Duodenal mucosa (tissue), 2 donors: ENCODE data around the gene OVCA2.

Source experiments
- H3K27ac ChIP-seq: one replicate; pipeline ENCODE4 v1.7.0; 2013; ENCODE audit warnings: low read depth, low read length
- H3K27me3 ChIP-seq, 2 donors: one replicate each; pipeline ENCODE4 v1.7.0; 2013; ENCODE audit warnings: low read length in 2 of 2, control low read depth in 1 of 2; ENCODE audit not compliant: insufficient read depth in 2 of 2, control insufficient read depth in 1 of 2
- H3K36me3 ChIP-seq, 2 donors: one replicate each; pipeline ENCODE4 v1.7.0; 2013; ENCODE audit warnings: low read length in 2 of 2, control low read depth in 1 of 2; ENCODE audit not compliant: insufficient read depth in 2 of 2, control insufficient read depth in 1 of 2
- H3K4me1 ChIP-seq, 2 donors: one replicate each; pipeline ENCODE4 v1.7.0; 2013; ENCODE audit warnings: low read length in 2 of 2, control low read depth in 1 of 2; ENCODE audit not compliant: insufficient read depth in 2 of 2, control insufficient read depth in 1 of 2
- H3K4me3 ChIP-seq, 2 donors: one replicate each; pipeline ENCODE4 v1.7.0; 2013; ENCODE audit warnings: low read length in 2 of 2, low read depth in 1 of 2
- H3K9ac ChIP-seq, 2 donors: one replicate each; pipeline ENCODE4 v1.7.0; 2013; ENCODE audit warnings: low read length in 2 of 2, low read depth in 1 of 2
- H3K9me3 ChIP-seq, 2 donors: one replicate each; pipeline ENCODE4 v1.7.0; 2013; ENCODE audit warnings: low read length in 2 of 2, control low read depth in 1 of 2; ENCODE audit not compliant: control insufficient read depth in 1 of 2

The OVCA2 gene

GRCh38 chr17:2084036-2084765 is 42.4 kb downstream of the OVCA2 start:
- H3K4me1 ChIP-seq: peaks cover 83 to 85% of the 10 kb centered on the region in 2 donors
- H3K9ac ChIP-seq: peak overlapping the region; percentile 51 to 64
- peak overlapping the region; percentile 18 to 28 for H3K4me3 ChIP-seq
- peaks cover 6 to 13% of the 10 kb centered on the region in 2 donors for H3K36me3 ChIP-seq
- no peaks in the 10 kb centered on the region for H3K27me3 ChIP-seq
- peak overlapping the region; percentile 92 for H3K27ac ChIP-seq
- H3K9me3 ChIP-seq: no peaks in the 10 kb centered on the region

- peak overlapping the region; percentile 18 to 29 for H3K4me3 ChIP-seq
- H3K27me3 ChIP-seq: no peaks in the 10 kb centered on the region
- H3K9me3 ChIP-seq: no peaks in the 10 kb centered on the region
- peak overlapping the region; percentile 92 for H3K27ac ChIP-seq
- H3K4me1 ChIP-seq: peaks cover 86 to 90% of the 10 kb centered on the region in 2 donors
- H3K9ac ChIP-seq: peak overlapping the region; percentile 51 to 64
- H3K36me3 ChIP-seq: peaks cover 6 to 10% of the 10 kb centered on the region in 2 donors
Observed at GRCh38 chr17:2084766-2085647, 43.2 kb downstream of the OVCA2 start.

GRCh38 chr17:2085648-2085949 is 43.8 kb downstream of the OVCA2 start:
- Histone ChIP-seq H3K27me3 (no peaks in the 10 kb centered on the region), H3K9ac (peak overlapping the region; percentile 18 to 64), H3K36me3 (peaks cover 6 to 10% of the 10 kb centered on the region in 2 donors), H3K27ac (peak overlapping the region; percentile 92), H3K9me3 (no peaks in the 10 kb centered on the region), H3K4me1 (peaks cover 92 to 95% of the 10 kb centered on the region in 2 donors), H3K4me3 (no peak overlapping the region)

GRCh38 chr17:2086306-2086705 is 44.5 kb downstream of the OVCA2 start:
- H3K36me3 ChIP-seq: peaks cover under 1 to 4% of the 10 kb centered on the region in 2 donors
- H3K27ac ChIP-seq: peak overlapping the region; percentile 16
- H3K4me1 ChIP-seq: peaks cover 92 to 93% of the 10 kb centered on the region in 2 donors
- peak overlapping the region in 1 of 2 donors; percentile 64 for H3K9ac ChIP-seq
- H3K27me3 ChIP-seq: no peaks in the 10 kb centered on the region
- H3K9me3 ChIP-seq: no peaks in the 10 kb centered on the region
- no peak overlapping the region for H3K4me3 ChIP-seq

GRCh38 chr17:2087597-2088211 is 45.9 kb downstream of the OVCA2 start:
- peak overlapping the region; percentile 70 for H3K27ac ChIP-seq
- no peaks in the 10 kb centered on the region for H3K9me3 ChIP-seq
- no peaks in the 10 kb centered on the region for H3K27me3 ChIP-seq
- H3K9ac ChIP-seq: peak overlapping the region; percentile 57 to 65
- no peaks in the 10 kb centered on the region for H3K36me3 ChIP-seq
- H3K4me1 ChIP-seq: peaks cover 81 to 89% of the 10 kb centered on the region in 2 donors
- peak overlapping the region in 1 of 2 donors; percentile 1 for H3K4me3 ChIP-seq

- peaks cover 74 to 82% of the 10 kb centered on the region in 2 donors for H3K4me1 ChIP-seq
- peak overlapping the region; percentile 86 for H3K27ac ChIP-seq
- H3K27me3 ChIP-seq: no peaks in the 10 kb centered on the region
- peak overlapping the region; percentile 57 to 65 for H3K9ac ChIP-seq
- peak overlapping the region; percentile 62 to 72 for H3K4me3 ChIP-seq
- no peaks in the 10 kb centered on the region for H3K36me3 ChIP-seq
- no peaks in the 10 kb centered on the region for H3K9me3 ChIP-seq
Observed at GRCh38 chr17:2089021-2089422, 47.2 kb downstream of the OVCA2 start.

- no peaks in the 10 kb centered on the region for H3K9me3 ChIP-seq
- H3K27ac ChIP-seq: peak overlapping the region; percentile 53
- no peaks in the 10 kb centered on the region for H3K27me3 ChIP-seq
- H3K4me3 ChIP-seq: peak overlapping the region; percentile 62 to 72
- peak overlapping the region in 1 of 2 donors; percentile 57 for H3K9ac ChIP-seq
- peaks cover 64 to 78% of the 10 kb centered on the region in 2 donors for H3K4me1 ChIP-seq
- no peaks in the 10 kb centered on the region for H3K36me3 ChIP-seq
Observed at GRCh38 chr17:2090210-2090641, 48.4 kb downstream of the OVCA2 start.

- Histone ChIP-seq H3K4me3 (peak overlapping the region in 1 of 2 donors; percentile 62), H3K4me1 (peaks cover 61 to 74% of the 10 kb centered on the region in 2 donors), H3K36me3 (no peaks in the 10 kb centered on the region), H3K9me3 (no peaks in the 10 kb centered on the region), H3K27ac (peak overlapping the region; percentile 53), H3K27me3 (no peaks in the 10 kb centered on the region), H3K9ac (peak overlapping the region in 1 of 2 donors; percentile 57)
Observed at GRCh38 chr17:2090804-2091534, 49.1 kb downstream of the OVCA2 start.

- H3K9ac ChIP-seq: peak overlapping the region in 1 of 2 donors; percentile 7
- H3K36me3 ChIP-seq: no peaks in the 10 kb centered on the region
- no peak overlapping the region for H3K4me3 ChIP-seq
- no peak overlapping the region for H3K27ac ChIP-seq
- H3K9me3 ChIP-seq: no peaks in the 10 kb centered on the region
- H3K4me1 ChIP-seq: peaks cover 48 to 61% of the 10 kb centered on the region in 2 donors
- H3K27me3 ChIP-seq: no peaks in the 10 kb centered on the region
Observed at GRCh38 chr17:2092253-2092652, 50.4 kb downstream of the OVCA2 start.
